ENCODE data around the gene OSBP2.

The OSBP2 gene

GRCh38 chr22:30947816-30948454, 253.3 kb downstream of the OSBP2 start:
- no peak for DNase-seq

GRCh38 chr22:30948930-30949342, 254.3 kb downstream of the OSBP2 start:
- DNase-seq = no peak

DNA sequence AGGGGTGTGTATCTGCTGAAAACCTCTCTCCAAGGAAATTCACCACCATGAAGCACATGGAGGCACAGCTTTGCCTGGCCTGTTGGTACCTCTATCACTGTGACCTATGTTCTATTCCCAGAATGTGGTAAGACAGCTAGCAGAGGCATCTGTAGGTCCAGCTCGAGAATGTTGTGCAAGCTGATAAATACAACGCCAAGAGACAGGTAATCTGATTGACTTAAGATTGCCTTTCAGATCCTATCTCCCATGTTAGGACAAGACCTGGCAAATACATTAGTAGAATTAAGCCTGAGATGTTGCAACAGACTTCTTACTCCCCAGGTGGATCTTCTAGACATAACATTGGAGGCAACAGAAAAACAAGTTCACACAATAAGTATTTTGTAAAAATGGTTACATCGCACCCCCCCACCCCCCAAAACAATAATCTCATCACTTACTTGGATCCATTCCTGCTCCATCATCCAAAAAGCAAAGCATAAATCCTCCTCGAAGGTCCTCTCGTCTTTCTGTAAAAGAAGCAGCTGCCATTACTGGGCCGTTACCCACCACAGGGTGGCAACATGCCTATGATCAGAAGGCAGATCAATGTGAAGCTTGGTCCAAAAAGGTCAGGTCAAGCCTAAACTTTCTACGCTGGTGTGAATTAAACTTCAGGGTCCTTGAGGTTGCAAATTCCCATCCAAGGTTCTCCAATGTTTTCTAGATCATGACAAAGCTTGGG, 255.4 kb downstream of the OSBP2 start:
- no peak for DNase-seq

DNA sequence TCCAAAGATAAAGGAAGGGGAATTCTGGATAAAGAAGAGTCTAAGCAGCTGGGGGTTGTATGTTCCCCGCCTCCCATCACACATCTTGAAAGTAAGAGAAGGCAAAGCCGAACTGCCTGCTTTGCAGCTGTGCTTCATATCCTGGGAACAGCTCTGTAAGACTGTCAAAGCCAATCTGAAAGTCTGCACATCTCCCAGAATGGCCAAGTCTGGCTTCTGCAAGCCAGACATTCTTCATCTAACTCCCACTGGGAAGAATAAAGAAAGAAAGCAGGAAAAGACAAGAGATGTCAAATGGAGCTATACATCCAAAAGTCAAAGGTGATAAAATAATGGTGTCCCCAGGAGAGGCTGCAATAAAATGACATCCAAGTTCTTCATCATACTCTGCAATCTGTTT, 258.5 kb downstream of the OSBP2 start:
- DNase-seq = no peak

GRCh38 chr22:30955153-30955552, 260.5 kb downstream of the OSBP2 start:
- DNase-seq = no peak
